Caco-2 (cell line): ENCODE data around the gene KRT2. TPM values are rescaled to one million over a fixed set of nuclear protein-coding genes. Genes with fewer than 3 reads are reported as not detected.

ENCODE experiments used
- BruUV-seq: library from RNA; stranded (reverse); fragments of 400-500 nt; replicated peaks from 2 replicates; lab custom pipeline; 2021; lab: Mats Ljungman, UMichigan
- CTCF ChIA-PET: fragments of 300-600 bp; sonication (Branson Sonifier 250); formaldehyde crosslinking; loops from one replicate; lab custom pipeline; 2022; ENCODE audit warnings: antibody characterized with exemption; lab: Charles Lee
- POLR2A ChIA-PET: fragments of 300-600 bp; sonication (Branson Sonifier 250); formaldehyde crosslinking; loops from one replicate; lab custom pipeline; 2022; ENCODE audit warnings: antibody characterized with exemption; lab: Charles Lee
- DNase-seq, 2 experiments: peaks; one replicate each; pipeline versions ENCODE4 v3.0.0 to v3.0.0-alpha.2; 2020 to 2022
- H3K27me3 ChIP-seq: replicated peaks from 2 replicates; pipeline ENCODE4 v1.6.0; 2011; ENCODE audit warnings: low read length; ENCODE audit not compliant: control insufficient read depth, insufficient read depth
- H3K36me3 ChIP-seq: 2 replicates; pipeline ENCODE4 v1.5.1; 2011; ENCODE audit warnings: low read length; ENCODE audit not compliant: control insufficient read depth, insufficient read depth
- H3K4me1 ChIP-seq: fragments of 250-450 bp; sonication (Bioruptor Pico); 2 replicates; pipeline ENCODE4 v1.5.1; 2020; ENCODE audit warnings: mild to moderate bottlenecking
- H3K4me3 ChIP-seq: 2 replicates; pipeline ENCODE4 v1.5.1; 2011; ENCODE audit warnings: low read depth, mild to moderate bottlenecking, control low read depth, low read length
- H3K9me3 ChIP-seq: fragments of 250-450 bp; sonication (Bioruptor Pico); 2 replicates; pipeline ENCODE4 v1.5.1; 2020; ENCODE audit warnings: mild to moderate bottlenecking, moderate library complexity
- H3K27ac Mint-ChIP-seq: one replicate; pipeline ENCODE4 v1.8.0; 2022; ENCODE audit warnings: mixed read lengths; ENCODE audit not compliant: unreplicated experiment
- H3K27me3 Mint-ChIP-seq: one replicate; pipeline ENCODE4 v1.8.0; 2022; ENCODE audit warnings: mixed read lengths; ENCODE audit not compliant: insufficient read depth, unreplicated experiment
- H3K36me3 Mint-ChIP-seq: one replicate; pipeline ENCODE4 v1.8.0; 2022; ENCODE audit warnings: mild to moderate bottlenecking, mixed read lengths; ENCODE audit not compliant: insufficient read depth, unreplicated experiment
- H3K4me1 Mint-ChIP-seq: one replicate; pipeline ENCODE4 v1.8.0; 2022; ENCODE audit warnings: low read depth, mixed read lengths; ENCODE audit not compliant: unreplicated experiment
- H3K4me3 Mint-ChIP-seq: one replicate; pipeline ENCODE4 v1.8.0; 2022; ENCODE audit warnings: mild to moderate bottlenecking, moderate library complexity, mixed read lengths; ENCODE audit not compliant: unreplicated experiment
- H3K9me3 Mint-ChIP-seq: one replicate; pipeline ENCODE4 v1.8.0; 2022; ENCODE audit warnings: mixed read lengths; ENCODE audit not compliant: unreplicated experiment
- CTCF ChIP-seq, 2 experiments: fragments of 200-600 bp in 1 of 2; IDR thresholded peaks; 1 replicate in 1 of 2; 2 replicates in 1 of 2; pipeline versions ENCODE4 v1.5.1 to v1.8.0; 2011 to 2022; ENCODE audit warnings: antibody characterized with exemption in 1 of 2, control low read depth in 1 of 2, inconsistent platforms in 1 of 2, low read depth in 1 of 2, low read length in 1 of 2, mild to moderate bottlenecking in 1 of 2, moderate library complexity in 1 of 2; ENCODE audit not compliant: insufficient read depth in 1 of 2, severe bottlenecking in 1 of 2, unreplicated experiment in 1 of 2
- intact Hi-C: fragments of 100-400 bp; cut with micrococcal nuclease; formaldehyde crosslinking; loops from one replicate; pipeline ENCODE4 v1.10.0; 2022; ENCODE audit not compliant: unreplicated experiment
- total RNA-seq: library from RNA; stranded (reverse); gene quantifications from 2 replicates; pipeline ENCODE4 v1.2.3, GENCODE V29; 2022

Gene KRT2
- total RNA-seq, 1 experiment from 2014 or later: not detected

- no peaks in the 10 kb centered on the region for H3K4me1 Mint-ChIP-seq
- no peaks in the 10 kb centered on the region for H3K36me3 Mint-ChIP-seq
- no peak for DNase-seq
- POLR2A ChIA-PET: no interaction called here
- BruUV-seq: no TSS peak
- peaks cover 11% of the 10 kb centered on the region for H3K27me3 Mint-ChIP-seq
- H3K27ac Mint-ChIP-seq: no peak overlapping the region
- TF ChIP-seq CTCF (IDR thresholded peaks at IDR 0.05; ENCODE audit: insufficient read depth in 1 of 2, low read depth in 1 of 2, low read length in 1 of 2, severe bottlenecking in 1 of 2, unreplicated experiment in 1 of 2): no peak
- intact Hi-C loops: no loop called here
- H3K4me3 Mint-ChIP-seq: no peak overlapping the region
- Histone ChIP-seq H3K27me3 (no peaks in the 10 kb centered on the region), H3K36me3 (no peaks in the 10 kb centered on the region), H3K9me3 (no peaks in the 10 kb centered on the region), H3K4me3 (no peak overlapping the region), H3K4me1 (peaks cover 27% of the 10 kb centered on the region)
- H3K9me3 Mint-ChIP-seq: no peaks in the 10 kb centered on the region
- CTCF ChIA-PET: interaction anchor here (0.6 kb wide), 1 partner anchor 314 kb away, joined by 3 read pairs; no protein-coding TSS in a partner anchor
Observed at GRCh38 chr12:52669426-52669825, 17.4 kb upstream of the KRT2 start.

- H3K27me3 ChIP-seq: no peaks in the 10 kb centered on the region; the same call in 1 of the 2 replicates
- Mint-ChIP-seq H3K4me3 (no peak overlapping the region), H3K27ac (no peak overlapping the region), H3K36me3 (no peaks in the 10 kb centered on the region), H3K27me3 (peaks cover 16% of the 10 kb centered on the region), H3K4me1 (no peaks in the 10 kb centered on the region), H3K9me3 (no peaks in the 10 kb centered on the region)
- H3K4me3 ChIP-seq: no peak overlapping the region
- TF ChIP-seq CTCF (IDR thresholded peaks at IDR 0.05; ENCODE audit: insufficient read depth in 1 of 2, low read depth in 1 of 2, low read length in 1 of 2, severe bottlenecking in 1 of 2, unreplicated experiment in 1 of 2): no peak
- DNase-seq: no peak
- no TSS peak for BruUV-seq
- POLR2A ChIA-PET: no interaction called here
- H3K36me3 ChIP-seq: no peaks in the 10 kb centered on the region
- CTCF ChIA-PET: no interaction called here
- no peaks in the 10 kb centered on the region for H3K9me3 ChIP-seq
- H3K4me1 ChIP-seq: peaks cover 15% of the 10 kb centered on the region
- intact Hi-C loops: loop anchor here (2.0 kb wide), 1 partner anchor 197 kb away; no protein-coding TSS in a partner anchor
Observed at GRCh38 chr12:52667931-52668330, 15.9 kb upstream of the KRT2 start.

DNA sequence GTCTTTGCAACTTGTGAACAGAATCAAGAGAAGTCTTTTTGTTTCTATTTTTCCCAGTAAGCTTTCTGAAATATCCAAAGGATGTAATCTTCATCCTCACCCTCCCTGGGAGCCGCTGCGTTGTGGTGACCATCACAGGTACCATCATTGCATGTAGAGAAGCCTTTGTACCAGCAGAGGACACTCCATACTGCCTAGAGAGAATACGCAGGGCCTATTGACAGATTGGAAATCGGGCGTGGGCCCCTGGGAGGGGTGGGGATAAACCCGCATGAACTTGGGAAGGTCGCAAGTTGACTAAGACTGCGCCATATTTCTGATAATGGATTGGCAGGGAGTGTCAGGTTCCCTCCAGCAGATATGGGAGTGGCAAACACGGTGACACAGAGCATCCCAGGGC, 15.5 kb upstream of the KRT2 start:
- Mint-ChIP-seq H3K4me1 (no peaks in the 10 kb centered on the region), H3K4me3 (no peak overlapping the region), H3K27ac (no peak overlapping the region), H3K27me3 (peaks cover 16% of the 10 kb centered on the region), H3K9me3 (no peaks in the 10 kb centered on the region), H3K36me3 (no peaks in the 10 kb centered on the region)
- H3K36me3 ChIP-seq: no peaks in the 10 kb centered on the region
- peak in 1 of 2 experiments; percentile 29 for TF ChIP-seq CTCF (IDR thresholded peaks at IDR 0.05; ENCODE audit: insufficient read depth in 1 of 2, low read depth in 1 of 2, low read length in 1 of 2, severe bottlenecking in 1 of 2, unreplicated experiment in 1 of 2)
- no peaks in the 10 kb centered on the region for H3K9me3 ChIP-seq
- ChIA-PET POLR2A (no interaction called here), CTCF (interaction anchor here (0.8 kb wide), 1 partner anchor 203 kb away, joined by 4 read pairs; no protein-coding TSS in a partner anchor)
- BruUV-seq: no TSS peak
- peaks cover 11% of the 10 kb centered on the region for H3K4me1 ChIP-seq
- intact Hi-C loops: loop anchor here (2.0 kb wide), 1 partner anchor 197 kb away; no protein-coding TSS in a partner anchor
- H3K4me3 ChIP-seq: no peak overlapping the region
- DNase-seq: peak in 1 of 2 experiments; percentile 17
- no peaks in the 10 kb centered on the region; the same call in 1 of the 2 replicates for H3K27me3 ChIP-seq
